GM18517 (cell line): Measurements from ENCODE around the gene EEFSEC.

Experiments used
- ATAC-seq: cut with Tn5 transposase; IDR thresholded peaks from one replicate; pipeline ENCODE4 v1.9.1; 2021; ENCODE audit warnings: mild to moderate bottlenecking, moderate library complexity; ENCODE audit not compliant: unreplicated experiment

EEFSEC gene

DNA sequence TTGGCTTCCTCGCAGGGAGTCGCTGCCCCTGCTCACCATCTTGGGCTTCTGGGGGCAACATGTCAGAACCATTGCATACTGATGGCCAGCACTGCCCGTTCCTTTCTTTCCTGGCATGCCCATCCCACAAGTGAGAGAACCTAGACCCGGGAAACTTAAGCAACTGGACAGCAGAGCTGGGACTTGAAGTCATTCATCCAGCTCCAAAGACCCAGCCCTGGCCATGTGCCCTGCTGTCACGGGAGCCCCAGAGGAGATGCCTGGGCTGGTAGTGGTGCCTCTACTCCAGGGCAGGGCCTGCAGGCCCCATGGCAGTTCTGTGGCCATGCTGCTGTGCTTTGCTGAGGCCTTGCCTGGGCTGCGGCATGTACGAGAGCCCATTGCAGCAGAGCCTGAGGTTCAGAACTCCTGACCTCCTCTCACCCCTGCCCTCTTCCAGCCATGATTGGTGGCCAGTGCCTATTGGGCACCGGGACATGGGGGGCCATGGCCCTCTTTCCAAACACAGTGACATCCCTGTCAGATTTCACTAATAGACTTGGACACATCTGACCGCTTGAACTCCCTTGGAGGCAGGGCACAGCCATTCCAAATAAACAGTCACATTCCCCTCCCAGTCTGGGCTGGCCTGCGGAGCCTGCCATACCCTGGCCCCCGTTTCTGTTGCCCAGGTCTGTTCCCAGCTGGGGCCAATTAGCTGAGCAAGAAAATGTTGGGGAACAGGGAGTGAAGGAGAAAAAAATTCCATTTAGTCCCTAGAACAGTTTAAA, 115.9 kb downstream of the EEFSEC start:
- no peak for ATAC-seq

DNA sequence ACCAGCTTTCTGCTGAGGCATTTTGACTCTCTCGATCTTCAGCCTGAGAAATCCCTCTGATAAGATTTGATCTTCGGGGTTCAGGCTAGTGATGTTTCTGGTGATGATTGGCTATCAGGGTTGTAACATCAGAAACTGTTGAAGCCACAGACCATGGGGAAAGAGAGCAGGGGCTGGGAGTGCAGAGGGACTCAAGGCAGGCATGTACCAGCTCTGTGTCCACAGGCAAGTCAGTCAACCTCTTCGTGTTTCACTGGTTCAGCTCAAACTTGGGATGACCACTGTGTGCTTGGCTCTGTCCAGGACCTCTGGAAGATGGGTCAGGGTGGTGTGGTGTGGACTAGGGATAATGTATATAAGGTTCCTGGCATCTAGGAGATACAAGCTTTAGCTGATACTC, 116.5 kb downstream of the EEFSEC start:
- ATAC-seq, result no peak

DNA sequence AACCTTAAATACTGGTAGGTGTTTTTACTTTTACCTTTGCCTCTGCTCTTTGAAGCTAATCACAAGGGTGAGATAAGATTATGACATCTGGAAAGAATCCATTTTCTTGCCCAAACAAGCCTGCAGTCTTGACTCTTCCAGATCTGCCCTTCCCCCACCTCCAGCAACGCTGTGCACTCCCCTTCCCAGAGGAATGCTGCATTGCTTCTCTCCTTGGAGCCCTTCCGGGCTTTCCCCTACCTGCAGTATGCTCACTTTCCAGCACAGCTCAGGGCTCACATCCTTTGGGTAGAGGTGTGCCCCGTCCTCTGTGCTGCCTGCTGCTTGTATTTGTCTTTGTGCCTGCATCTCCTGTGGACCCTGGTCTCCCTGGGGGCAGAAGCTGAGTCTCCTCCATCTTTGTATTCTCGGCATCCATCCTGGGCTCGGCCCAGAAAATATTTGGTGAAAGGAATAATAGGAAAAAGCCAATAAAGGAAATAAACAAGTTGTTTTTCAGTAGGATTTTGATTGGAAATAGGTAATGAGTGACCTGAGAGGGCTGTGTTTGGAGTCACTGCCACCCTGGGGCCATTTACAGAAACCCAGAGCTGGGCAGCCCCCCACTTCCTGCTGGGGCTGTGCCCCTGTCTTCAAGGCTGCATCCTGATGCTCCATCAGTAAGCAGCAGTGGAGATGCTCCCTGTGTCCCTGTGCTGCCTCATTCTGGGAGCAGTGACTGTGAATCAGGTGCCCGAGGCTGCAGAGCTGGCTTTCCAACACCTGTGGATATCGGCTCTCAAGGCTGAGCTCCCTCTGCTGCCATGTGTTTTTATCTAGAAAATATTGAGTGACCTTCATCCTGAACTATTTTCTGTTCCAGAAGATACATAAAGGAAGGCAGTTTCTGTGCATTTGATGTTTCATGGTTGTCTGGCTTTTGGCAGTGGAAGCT, 117.5 kb downstream of the EEFSEC start:
- no peak for ATAC-seq

DNA sequence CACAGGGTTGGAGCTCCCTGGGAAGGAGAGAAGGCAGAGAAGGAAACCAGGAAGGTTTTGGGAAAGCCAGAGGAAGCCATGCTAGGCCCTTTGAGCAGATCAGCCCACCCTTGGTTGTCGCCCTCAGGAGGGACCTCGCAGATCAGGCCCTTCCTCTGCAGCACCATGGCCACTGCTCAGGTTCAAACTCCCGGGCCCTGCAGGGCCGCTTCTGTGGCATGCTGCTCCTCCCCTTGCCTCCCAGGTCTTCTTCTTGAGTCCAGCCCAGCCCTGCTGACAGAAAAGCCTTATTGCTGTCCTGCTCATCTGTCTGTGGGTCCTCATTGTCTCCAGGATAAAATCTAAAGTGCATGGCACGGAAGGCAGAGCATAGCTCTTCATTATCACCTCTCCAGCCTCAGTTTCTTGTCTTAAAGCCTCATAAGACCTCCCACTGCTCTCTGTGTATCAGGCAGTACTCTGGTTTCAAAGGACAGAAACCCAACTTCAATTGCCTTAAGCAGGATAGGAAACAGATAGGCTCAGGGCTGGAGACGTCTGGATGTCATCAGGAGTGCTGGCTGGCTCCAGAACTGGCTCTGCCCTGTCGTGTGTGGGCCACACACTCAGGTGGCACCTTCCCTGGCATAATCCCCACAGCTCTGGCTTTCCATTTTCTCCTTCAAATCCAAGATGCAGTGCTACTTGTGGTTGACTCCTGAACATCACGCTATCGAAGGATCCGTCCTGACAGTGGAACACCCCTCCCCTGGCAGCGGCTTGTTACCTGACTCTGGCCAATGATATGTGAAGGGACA, 118.5 kb downstream of the EEFSEC start:
- ATAC-seq, result no peak

DNA sequence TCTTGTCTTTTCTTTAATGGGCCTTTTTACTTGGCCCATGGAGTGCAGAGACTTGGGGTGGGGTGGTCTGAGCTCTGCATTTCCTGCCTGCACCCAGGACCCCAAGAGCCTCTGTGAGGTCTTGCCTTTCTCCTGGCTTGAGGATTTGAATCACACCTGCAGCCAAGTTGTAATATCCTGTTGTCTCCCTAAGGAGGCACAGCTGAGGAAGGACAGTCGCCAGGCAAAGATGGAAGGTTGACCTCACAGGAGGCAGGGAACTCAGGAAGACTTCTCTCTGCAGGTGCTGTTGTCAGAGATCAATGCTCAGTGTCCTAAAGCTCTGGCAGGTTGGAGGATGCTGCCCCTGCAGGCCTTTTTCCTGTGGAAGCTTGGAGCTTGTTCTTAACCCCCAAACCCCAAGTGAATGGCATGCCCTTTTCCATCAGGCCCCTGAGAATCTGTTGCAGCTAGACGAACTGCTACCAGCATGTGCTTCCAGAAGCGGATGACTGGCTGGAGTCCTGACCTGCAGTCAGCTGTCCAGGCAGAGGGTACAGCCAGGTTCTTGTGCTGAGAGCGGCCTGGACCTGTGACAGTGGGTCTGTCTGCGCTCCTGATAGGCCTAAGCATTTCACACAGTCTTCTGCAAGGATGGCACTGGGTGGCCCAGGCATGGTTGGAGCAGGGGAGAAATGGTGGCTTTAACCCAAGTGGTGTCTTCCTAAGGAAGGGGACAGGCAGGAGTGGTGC, 120.0 kb downstream of the EEFSEC start:
- ATAC-seq, result no peak

DNA sequence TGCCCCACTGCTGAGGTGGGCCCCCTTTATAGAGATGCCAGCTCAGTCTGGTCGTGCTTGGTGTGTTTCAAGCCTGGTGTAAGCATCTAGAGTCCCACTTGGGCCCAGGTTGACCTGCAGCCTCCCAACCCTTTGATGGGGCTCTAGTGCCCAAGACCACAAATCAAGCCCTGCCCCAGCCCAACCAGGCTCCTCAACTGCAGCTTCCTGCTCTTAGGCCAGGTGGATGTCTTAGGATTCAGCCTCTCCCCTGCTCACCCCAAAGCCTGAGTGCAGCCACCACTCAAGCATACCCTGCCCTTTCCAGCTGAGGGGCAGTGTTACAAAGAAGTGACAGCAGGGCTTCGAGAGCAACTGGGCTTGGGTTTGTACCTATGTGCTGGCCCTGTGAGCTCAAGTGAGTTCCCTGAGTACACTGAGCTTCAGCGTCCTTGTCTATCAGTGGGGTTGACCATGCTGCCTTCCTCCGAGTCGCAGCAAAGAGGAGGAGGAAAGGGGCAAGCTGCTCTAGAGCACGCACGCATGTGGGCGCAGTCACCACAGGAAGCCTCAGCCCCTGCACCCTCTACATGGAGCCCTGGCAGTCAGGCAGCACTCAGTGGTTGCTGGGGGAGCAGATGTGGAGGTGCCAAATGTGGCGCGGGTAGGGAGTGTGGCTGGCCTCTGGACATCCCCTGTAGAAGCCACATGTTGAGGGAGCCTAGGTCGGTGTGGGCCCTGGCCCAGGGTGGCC, 120.7 kb downstream of the EEFSEC start:
- no peak for ATAC-seq

DNA sequence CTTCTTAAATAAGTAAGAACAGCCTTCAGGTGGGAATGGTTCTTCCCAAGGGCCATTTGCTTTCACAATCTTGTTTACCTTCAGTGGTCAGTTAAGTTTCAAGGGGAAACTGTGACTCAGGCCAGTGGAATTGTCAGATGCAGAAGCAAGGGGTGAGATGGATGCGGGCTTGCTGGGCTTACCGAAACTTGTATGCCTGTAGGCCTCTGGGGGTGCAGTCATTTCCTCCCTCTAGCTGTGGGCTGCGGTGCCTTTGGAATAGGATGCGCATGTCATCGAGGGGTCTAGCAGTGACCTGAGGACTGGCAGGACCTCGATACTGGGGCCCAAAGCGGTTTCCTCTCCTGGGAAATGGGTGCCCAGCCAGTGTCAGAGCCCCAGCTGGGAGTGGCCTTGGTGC, 121.6 kb downstream of the EEFSEC start:
- ATAC-seq, result no peak

DNA sequence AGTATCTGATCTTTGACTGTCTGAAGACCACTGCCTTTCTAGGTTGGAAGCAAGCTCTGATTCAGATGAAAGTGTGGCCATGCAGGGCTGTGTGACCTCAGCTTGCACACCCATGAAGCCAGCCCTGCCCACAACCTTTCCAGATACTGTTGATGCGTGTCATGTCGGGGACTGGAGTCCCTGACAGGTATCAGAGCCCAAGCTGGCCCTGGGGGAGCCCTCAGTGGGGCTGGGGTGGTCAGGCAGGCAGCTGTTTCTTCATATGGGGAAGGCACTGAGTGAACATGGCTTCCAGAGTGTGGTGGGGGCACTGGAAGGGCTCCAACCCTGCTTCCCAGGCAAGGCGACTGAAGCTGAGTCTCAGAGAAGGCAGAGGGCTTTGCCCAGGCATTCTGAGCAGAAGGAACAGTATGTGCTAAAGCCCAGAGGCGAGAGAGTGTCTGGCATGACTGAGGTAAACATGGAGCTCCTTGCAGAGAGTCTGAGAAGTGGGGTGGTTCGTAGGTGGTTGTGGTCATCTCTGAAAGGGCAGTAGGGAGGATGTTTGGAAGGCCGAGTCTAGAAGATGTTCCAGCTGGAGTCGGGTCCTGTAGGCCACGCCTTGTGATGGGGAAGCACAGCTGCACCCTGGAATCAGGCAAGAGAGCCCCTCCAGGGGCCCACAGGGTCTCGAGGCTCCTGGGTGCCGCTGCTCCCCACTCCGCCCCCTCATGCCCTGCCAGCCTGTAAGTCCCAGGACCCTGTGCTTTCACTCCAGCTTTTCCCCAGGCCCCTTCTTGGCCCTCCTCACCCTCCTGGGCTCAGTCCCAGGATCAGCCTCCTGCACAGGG, 122.2 kb downstream of the EEFSEC start:
- no peak for ATAC-seq

DNA sequence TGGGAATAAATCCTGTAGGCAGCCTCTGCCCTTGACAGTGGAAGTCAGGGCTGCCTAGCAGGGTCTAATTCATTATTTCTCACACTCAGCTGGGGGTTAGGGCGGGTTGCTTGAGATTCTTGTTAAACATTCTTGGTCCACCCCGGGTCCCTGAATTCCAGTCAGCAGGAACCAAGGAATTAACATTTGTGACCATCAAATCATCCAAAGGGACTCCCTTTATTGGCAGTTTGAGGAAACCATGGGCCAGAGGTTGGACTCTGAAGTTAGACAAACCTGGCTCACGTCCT, 122.8 kb downstream of the EEFSEC start:
- no peak for ATAC-seq

DNA sequence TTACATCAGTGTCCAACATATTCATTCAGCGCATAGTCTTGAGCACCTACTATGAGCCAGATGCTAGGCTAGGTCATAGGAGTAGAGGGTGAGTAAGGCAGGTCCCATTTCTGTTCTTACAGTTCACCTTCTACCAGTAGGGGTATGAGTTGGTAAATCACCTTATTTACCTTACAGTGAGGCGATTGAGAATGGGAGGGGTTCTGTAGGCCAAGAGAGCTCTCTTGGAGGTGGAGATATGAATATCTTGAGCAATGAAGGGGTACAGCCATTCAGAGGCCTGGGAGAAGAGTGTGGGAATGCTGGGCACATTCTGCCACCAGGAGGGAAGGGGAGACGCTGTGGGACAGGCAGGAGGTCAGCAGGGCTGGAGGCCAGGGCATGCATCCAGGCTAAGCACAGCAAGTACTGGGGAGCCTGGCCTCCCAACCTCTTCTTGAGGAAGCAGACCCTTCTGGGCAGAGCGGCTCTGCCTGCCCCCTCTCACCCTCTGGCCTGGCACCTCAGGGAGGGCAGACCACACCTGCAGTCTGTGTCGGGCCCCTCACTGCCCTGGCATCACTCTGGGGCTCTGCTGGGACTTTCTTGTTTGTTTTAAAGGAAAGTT, 123.4 kb downstream of the EEFSEC start:
- no peak for ATAC-seq

DNA sequence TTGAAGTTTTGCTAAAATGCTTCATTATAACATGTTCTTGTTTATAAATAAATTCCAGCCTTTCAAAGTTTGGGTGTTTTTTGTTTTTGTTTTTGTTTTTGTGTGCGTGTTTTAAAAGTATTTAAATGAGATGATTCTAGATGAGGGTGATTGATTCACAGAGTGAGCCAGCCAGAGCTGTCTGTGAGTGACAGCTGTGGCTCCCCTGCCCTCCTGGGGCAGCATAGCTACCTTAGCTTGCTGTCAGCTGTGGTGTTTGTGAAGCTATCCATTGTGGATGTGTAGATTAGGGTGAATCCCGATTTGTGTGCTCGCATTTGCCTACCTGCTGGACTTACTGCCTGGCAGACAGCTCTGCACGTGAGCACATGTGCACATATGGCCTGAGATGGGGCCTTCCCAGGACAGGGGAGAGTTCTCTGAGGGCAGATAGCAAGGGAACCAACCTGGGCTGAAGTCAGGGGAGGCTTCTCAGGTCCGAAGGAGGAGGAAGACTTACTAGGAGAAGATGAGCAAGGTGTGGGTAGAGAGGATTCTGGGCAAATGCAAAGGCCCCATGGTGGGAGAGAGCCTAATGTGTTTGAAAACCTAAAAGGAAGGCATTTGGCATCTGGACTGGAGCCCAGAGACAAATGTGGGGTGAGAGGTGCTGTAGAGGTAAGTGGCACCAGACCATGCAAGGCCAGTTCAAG, 124.2 kb downstream of the EEFSEC start:
- ATAC-seq, result no peak

DNA sequence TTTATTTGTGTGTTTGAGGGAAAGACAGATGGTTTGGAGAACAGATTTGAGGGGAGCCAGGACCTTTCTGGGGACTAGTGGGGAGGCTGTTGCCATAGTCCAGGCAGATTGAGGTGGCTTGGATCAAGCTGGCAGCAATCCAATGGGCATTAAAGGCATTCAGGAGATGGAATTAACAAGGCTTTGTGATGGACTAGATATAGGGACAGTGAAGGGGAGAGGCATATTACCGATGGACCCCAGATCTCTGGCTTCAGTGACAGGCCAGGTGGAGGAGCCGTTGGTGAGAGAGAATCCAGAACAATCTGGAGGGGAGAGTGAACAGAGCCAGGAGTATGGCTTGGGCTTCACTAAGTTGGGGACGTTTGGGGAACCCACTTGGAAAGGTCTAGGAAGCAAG, 124.8 kb downstream of the EEFSEC start:
- no peak for ATAC-seq

DNA sequence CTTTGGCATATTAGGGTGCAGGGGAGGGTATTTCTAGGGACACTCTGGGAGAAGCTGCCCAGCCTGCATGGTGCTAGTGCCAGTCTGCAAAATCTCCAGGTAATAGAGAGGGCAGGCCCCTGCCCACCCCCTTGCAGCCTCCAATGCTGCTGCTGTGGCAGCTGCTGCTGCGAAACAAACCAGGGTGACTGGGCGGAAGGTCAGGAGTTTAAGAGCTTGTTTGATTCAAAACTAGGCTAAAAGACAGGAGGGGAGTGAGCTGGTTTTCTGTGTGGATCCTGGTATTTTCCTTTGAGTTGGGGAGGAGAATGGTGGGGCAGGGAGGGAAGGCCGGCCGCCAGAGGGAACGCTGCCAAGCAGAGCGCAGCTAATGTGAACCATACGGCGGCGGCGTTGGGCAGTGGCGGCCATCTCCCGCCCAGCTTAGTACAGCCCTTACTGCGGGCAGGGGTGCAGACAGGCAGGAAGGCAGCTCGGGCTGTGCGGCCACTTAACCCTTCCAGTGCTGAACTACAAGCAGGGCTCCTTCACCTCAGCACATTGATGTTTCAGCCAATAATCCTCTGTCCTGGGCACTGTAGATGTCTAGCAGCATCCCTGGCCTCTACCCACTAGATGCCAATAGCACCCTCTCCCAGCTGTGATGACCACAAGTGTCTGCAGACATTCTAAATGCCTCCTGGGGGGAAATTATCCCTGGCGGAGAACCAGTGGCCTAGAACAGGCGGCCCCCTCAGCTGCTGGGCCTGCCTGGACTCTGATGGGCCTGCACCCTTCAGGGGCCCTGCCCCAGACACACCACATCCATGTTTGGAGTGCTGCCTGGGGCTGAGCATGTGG, 125.7 kb downstream of the EEFSEC start:
- ATAC-seq, result no peak

DNA sequence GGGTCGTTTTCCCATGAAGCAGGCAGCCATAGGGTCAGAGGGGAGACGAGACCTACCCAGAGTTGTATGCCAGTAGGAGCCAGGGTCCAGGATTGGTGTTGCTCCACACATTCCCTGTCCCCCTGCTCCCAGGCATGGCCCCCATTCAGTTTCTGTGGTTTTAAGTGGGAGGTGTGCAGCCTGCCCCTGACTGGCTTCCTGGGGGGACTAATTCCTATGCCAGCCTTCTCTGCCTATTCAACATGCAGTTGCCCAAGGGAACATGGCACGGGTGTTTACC, 126.3 kb downstream of the EEFSEC start:
- no peak for ATAC-seq

DNA sequence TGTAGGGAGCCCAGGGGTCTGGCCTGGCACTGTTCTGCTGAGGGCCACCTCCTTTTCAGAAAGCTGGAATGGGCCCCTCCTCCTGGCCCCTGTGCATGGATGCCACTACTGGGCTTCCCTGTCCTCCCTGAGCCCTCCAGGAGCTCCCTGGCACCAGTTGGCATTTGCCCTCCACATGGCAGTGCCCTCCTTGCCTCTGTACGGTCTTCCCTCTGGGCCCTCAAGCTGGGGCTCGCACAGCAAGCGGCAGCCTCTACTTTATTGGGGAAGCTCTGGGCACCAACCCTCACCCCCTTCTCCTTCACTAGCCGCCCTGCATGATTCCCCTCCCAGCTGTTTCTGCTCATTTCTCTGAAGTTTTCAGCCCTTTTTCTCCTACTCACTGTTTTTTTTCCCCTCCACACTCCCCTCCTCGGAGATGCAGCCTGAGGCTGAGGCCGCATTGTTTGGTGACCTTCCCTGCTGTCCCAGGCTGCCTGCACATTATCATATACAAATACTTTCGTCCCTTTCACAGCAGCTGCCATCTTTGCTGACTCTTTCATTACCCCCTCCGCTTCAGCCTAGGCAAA, 127.3 kb downstream of the EEFSEC start:
- no peak for ATAC-seq

DNA sequence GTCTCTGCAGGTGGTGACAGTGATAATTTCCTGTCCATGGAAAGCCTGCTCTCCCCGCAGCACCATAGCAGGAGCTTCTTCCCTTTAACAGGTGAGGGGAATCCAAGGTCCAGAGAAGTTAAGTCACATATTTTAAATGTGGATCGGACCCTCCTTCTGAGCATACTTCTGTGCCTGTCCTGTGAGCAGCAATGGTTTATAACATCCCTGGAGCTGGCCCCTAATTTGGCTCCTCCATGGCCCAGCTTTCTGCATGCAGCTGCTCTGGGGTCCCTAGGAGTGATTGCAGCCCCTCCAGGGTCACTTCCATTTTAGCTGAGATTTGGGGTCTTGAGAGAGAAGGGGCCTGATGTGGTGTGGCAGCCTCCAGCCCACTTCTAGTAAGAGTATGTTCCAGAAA, 127.8 kb downstream of the EEFSEC start:
- no peak for ATAC-seq
